K562 (cell line): ENCODE measurements around the gene PKDREJ.

ENCODE experiments used
- ATF1 ChIP-seq, 2 experiments: fragments of 450-650 bp in 1 of 2; IDR thresholded peaks; 2 replicates each; pipeline ENCODE4 v1.6.1; 2016; ENCODE audit warnings: missing compliant biosample characterization in 1 of 2, missing genetic modification characterization in 1 of 2
- CBX2 ChIP-seq: fragments of 200-600 bp; sonication (generic); IDR thresholded peaks from one replicate; pipeline ENCODE4 v1.6.1; 2012; ENCODE audit warnings: mild to moderate bottlenecking, low read length, inconsistent platforms; ENCODE audit not compliant: insufficient read depth, poor library complexity, severe bottlenecking
- CHCHD3 ChIP-seq: fragments of 250-450 bp; sonication (Bioruptor Pico); IDR thresholded peaks from 2 replicates; pipeline ENCODE4 v2.1.2; 2022; ENCODE audit warnings: mild to moderate bottlenecking
- ESRRA ChIP-seq: fragments of 450-650 bp; IDR thresholded peaks from 2 replicates; pipeline ENCODE4 v1.6.1; 2014; ENCODE audit warnings: low read depth, mild to moderate bottlenecking, moderate library complexity, borderline replicate concordance
- TARDBP ChIP-seq: fragments of 450-650 bp; IDR thresholded peaks from 2 replicates; pipeline ENCODE4 v1.6.1; 2016
- TEAD4 ChIP-seq, 2 experiments: sonication (generic) in 1 of 2; formaldehyde crosslinking in 1 of 2; IDR thresholded peaks; 2 replicates each; pipeline versions ENCODE4 v1.6.1 to v1.8.0; 2012 to 2022; ENCODE audit warnings: borderline replicate concordance in 1 of 2, inconsistent platforms in 1 of 2, low read length in 1 of 2, mild to moderate bottlenecking in 1 of 2, missing genetic modification reagents in 1 of 2
- THRA ChIP-seq: fragments of 450-650 bp; IDR thresholded peaks from 2 replicates; pipeline ENCODE4 v1.6.1; 2017; ENCODE audit warnings: mild to moderate bottlenecking, moderate library complexity
- ZBTB33 ChIP-seq: sonication (generic); formaldehyde crosslinking; IDR thresholded peaks from 2 replicates; pipeline ENCODE4 v1.8.1; 2023; ENCODE audit warnings: mild to moderate bottlenecking, missing genetic modification reagents
- ZNF280A ChIP-seq: fragments of 450-650 bp; IDR thresholded peaks from 2 replicates; pipeline ENCODE4 v1.6.1; 2018; ENCODE audit warnings: mild to moderate bottlenecking, low read depth; ENCODE audit not compliant: partially characterized antibody
- ZZZ3 ChIP-seq: fragments of 450-650 bp; IDR thresholded peaks from 2 replicates; pipeline ENCODE4 v1.6.1; 2016; ENCODE audit warnings: antibody characterized with exemption, mild to moderate bottlenecking, moderate library complexity
- TF ChIP-seq, protein P1 (sequence below), 3 experiments: IDR thresholded peaks in 2 of 3; conservative IDR thresholded peaks in 1 of 3; 2 replicates each; pipeline ENCODE4 v1.5.1; 2011 to 2012; ENCODE audit warnings: low read length in 3 of 3, mild to moderate bottlenecking in 3 of 3, control low read depth in 2 of 3, improper control_type of control experiment in 1 of 3, inconsistent platforms in 1 of 3, low read depth in 1 of 3, mixed read lengths in 1 of 3, moderate library complexity in 1 of 3; ENCODE audit not compliant: insufficient read depth in 2 of 3

DNA sequence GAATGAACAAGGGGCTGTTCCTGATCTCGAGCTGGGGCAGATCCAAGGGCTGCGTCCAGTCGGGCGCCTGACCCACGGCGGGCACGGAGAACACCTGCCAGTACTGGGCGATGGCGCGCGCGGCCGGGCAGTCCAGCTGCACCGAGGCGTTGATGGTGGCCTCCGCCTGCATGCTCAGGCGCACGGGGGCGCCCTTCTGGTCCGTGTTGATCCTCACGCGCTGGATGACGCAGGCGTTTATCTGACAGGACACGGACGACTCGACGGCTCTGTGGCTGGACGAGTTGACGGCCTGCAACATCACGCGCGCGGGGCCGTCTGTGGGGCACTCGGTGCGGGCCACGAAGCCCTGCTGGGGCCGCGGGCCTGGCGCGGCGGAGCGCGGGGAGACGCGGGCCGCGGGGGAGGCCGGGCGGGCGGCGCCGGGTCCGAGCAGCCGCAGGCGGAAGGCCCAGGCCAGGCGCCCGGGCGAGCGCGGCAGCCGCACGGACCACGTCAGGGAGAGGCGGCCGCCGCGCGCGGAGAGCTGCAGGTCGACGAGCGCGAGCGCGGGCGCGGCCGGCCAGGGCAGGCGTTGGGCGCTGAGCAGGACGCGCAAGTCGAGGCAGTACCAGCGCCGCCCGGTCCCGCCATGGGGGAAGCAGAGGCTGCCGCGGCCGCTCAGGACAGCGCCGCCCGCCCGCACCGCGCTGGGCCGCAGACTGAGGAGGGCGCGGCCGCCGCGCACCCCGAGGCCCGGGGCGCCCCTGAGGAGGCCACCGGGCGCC is 511 bp downstream of the PKDREJ start:
- TF ChIP-seq, protein P1, sequence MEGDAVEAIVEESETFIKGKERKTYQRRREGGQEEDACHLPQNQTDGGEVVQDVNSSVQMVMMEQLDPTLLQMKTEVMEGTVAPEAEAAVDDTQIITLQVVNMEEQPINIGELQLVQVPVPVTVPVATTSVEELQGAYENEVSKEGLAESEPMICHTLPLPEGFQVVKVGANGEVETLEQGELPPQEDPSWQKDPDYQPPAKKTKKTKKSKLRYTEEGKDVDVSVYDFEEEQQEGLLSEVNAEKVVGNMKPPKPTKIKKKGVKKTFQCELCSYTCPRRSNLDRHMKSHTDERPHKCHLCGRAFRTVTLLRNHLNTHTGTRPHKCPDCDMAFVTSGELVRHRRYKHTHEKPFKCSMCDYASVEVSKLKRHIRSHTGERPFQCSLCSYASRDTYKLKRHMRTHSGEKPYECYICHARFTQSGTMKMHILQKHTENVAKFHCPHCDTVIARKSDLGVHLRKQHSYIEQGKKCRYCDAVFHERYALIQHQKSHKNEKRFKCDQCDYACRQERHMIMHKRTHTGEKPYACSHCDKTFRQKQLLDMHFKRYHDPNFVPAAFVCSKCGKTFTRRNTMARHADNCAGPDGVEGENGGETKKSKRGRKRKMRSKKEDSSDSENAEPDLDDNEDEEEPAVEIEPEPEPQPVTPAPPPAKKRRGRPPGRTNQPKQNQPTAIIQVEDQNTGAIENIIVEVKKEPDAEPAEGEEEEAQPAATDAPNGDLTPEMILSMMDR (IDR thresholded peaks at IDR 0.05 in 2 of 3, conservative IDR thresholded peaks at IDR 0.05 in 1 of 3; ENCODE audit: insufficient read depth in 2 of 3, low read depth in 1 of 3, low read length in 3 of 3): no peak
- TF ChIP-seq ATF1 (CRISPR knock-in tag; IDR thresholded peaks at IDR 0.05): no peak
- TF ChIP-seq ATF1 (tag; IDR thresholded peaks at IDR 0.05): no peak
- TF ChIP-seq THRA: no peak
- no peak for TF ChIP-seq CHCHD3
- TF ChIP-seq ZBTB33 (CRISPR knock-in tag): no peak
- no peak for TF ChIP-seq TARDBP
- no peak for TF ChIP-seq ESRRA
- TF ChIP-seq ZNF280A: no peak
- no peak for TF ChIP-seq TEAD4 (IDR thresholded peaks at IDR 0.05; ENCODE audit: low read length)
- no peak for TF ChIP-seq TEAD4 (CRISPR knock-in tag; IDR thresholded peaks at IDR 0.05; ENCODE audit: borderline replicate concordance)
- TF ChIP-seq ZZZ3: no peak
- no peak for TF ChIP-seq CBX2
